Measurements from ENCODE around the gene AGAP1.

AGAP1 gene

GRCh38 chr2:235925250-235925919 lies 431.5 kb downstream of the AGAP1 start:
- TF ChIP-seq FOXP2 (optimal IDR thresholded peaks at IDR 0.05; ENCODE audit: borderline replicate concordance, extremely low read depth, extremely low read length, insufficient read depth): no peak

GRCh38 chr2:235926229-235926628 lies 432.4 kb downstream of the AGAP1 start:
- TF ChIP-seq SIN3A (IDR thresholded peaks at IDR 0.05; ENCODE audit: borderline replicate concordance, insufficient read depth, low read length) (no peak), REST (IDR thresholded peaks at IDR 0.05; ENCODE audit: insufficient read depth in 1 of 2, low read depth in 2 of 2, low read length in 2 of 2) (no peak), POLR2AphosphoS5 (IDR thresholded peaks at IDR 0.05; ENCODE audit: low read depth, low read length) (no peak), FOXP2 (optimal IDR thresholded peaks at IDR 0.05; ENCODE audit: borderline replicate concordance, extremely low read depth, extremely low read length, insufficient read depth) (no peak), TAF1 (IDR thresholded peaks at IDR 0.05; ENCODE audit: borderline replicate concordance, insufficient read depth, low read length) (no peak)

GRCh38 chr2:235928751-235929370 lies 435.0 kb downstream of the AGAP1 start:
- TF ChIP-seq TAF1 (IDR thresholded peaks at IDR 0.05; ENCODE audit: borderline replicate concordance, insufficient read depth, low read length) (no peak), REST (IDR thresholded peaks at IDR 0.05; ENCODE audit: insufficient read depth in 1 of 2, low read depth in 2 of 2, low read length in 2 of 2) (no peak)

GRCh38 chr2:235930701-235931100 lies 436.9 kb downstream of the AGAP1 start:
- TF ChIP-seq POLR2AphosphoS5 (IDR thresholded peaks at IDR 0.05; ENCODE audit: low read depth, low read length): no peak

GRCh38 chr2:235931676-235932075 lies 437.8 kb downstream of the AGAP1 start:
- TF ChIP-seq FOXP2 (optimal IDR thresholded peaks at IDR 0.05; ENCODE audit: borderline replicate concordance, extremely low read depth, extremely low read length, insufficient read depth) (no peak), TAF1 (IDR thresholded peaks at IDR 0.05; ENCODE audit: borderline replicate concordance, insufficient read depth, low read length) (no peak), POLR2AphosphoS5 (IDR thresholded peaks at IDR 0.05; ENCODE audit: low read depth, low read length) (no peak), SIN3A (IDR thresholded peaks at IDR 0.05; ENCODE audit: borderline replicate concordance, insufficient read depth, low read length) (no peak), REST (IDR thresholded peaks at IDR 0.05; ENCODE audit: insufficient read depth in 1 of 2, low read depth in 2 of 2, low read length in 2 of 2) (no peak)

GRCh38 chr2:235934059-235934773 lies 440.4 kb downstream of the AGAP1 start:
- TF ChIP-seq SIN3A (IDR thresholded peaks at IDR 0.05; ENCODE audit: borderline replicate concordance, insufficient read depth, low read length): no peak
- TF ChIP-seq REST (IDR thresholded peaks at IDR 0.05; ENCODE audit: insufficient read depth in 1 of 2, low read depth in 2 of 2, low read length in 2 of 2): no peak
- TF ChIP-seq FOXP2 (optimal IDR thresholded peaks at IDR 0.05; ENCODE audit: borderline replicate concordance, extremely low read depth, extremely low read length, insufficient read depth): no peak
- no peak for TF ChIP-seq POLR2AphosphoS5 (IDR thresholded peaks at IDR 0.05; ENCODE audit: low read depth, low read length)
- TF ChIP-seq TAF1 (IDR thresholded peaks at IDR 0.05; ENCODE audit: borderline replicate concordance, insufficient read depth, low read length): no peak
